GM12891 (cell line): ENCODE data around the gene MBOAT7.
A peak's percentile ranks its signal among the peaks of the same experiment; 100 is the strongest.
"Not testable (repeated sequence)": the region's sequence is repeated elsewhere in the genome, so short reads cannot be mapped to it uniquely, and the experiment has no call there.

Experiments used
- DNase-seq: peaks from one replicate; pipeline ENCODE4 v3.0.0; 2011; ENCODE audit warnings: low spot score; ENCODE audit not compliant: insufficient read length
- FAIRE-seq: peaks from 2 replicates; lab custom pipeline; 2011; peaks lifted over from hg19 to GRCh38; lab: Jason Lieb, UNC
- PAX5 ChIP-seq: IDR thresholded peaks from 2 replicates; pipeline ENCODE4 v1.6.1; 2011; ENCODE audit warnings: low read length, moderate library complexity, mild to moderate bottlenecking; ENCODE audit not compliant: insufficient read depth, severe bottlenecking
- POLR2A ChIP-seq: IDR thresholded peaks from 2 replicates; pipeline ENCODE4 v1.6.1; 2011; ENCODE audit warnings: low read depth, low read length, control low read depth
- POLR2AphosphoS5 ChIP-seq: IDR thresholded peaks from 2 replicates; pipeline ENCODE4 v1.6.1; 2011; ENCODE audit warnings: low read depth, low read length, control low read depth
- POU2F2 ChIP-seq: IDR thresholded peaks from 2 replicates; pipeline ENCODE4 v1.6.1; 2011; ENCODE audit warnings: low read depth, mild to moderate bottlenecking, control low read depth, low read length, moderate library complexity
- SPI1 ChIP-seq: IDR thresholded peaks from 2 replicates; pipeline ENCODE4 v1.6.1; 2011; ENCODE audit warnings: low read depth, low read length, control low read depth
- TAF1 ChIP-seq: IDR thresholded peaks from 2 replicates; pipeline ENCODE4 v1.6.1; 2011; ENCODE audit warnings: low read depth, low read length, control low read depth

The MBOAT7 gene

DNA sequence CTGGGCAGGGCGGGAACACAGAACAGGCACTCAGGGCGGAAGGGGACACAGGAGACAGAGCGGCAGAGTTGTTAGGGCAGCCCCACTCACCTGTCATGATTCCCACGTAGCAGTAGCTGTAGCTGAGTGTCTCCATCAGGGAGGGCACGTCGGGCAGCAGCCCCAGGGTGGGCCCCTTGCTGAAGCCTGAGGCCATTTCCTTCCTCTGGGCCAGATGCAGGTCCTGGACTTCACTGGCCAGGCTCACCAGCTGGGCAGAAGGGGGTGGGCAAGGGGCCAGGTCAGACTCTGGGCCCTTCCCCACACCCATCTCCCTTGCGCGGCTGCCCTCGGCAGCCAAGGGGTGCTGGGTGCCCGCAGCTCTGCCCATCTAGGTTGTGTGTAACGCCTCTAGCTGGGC, 5.9 kb downstream of the MBOAT7 start:
- DNase-seq (no peak), FAIRE-seq (no peak)
- no peak for TF ChIP-seq TAF1
- TF ChIP-seq SPI1 = no peak
- no peak for TF ChIP-seq POU2F2
- TF ChIP-seq POLR2AphosphoS5 = no peak
- TF ChIP-seq PAX5 = no peak

DNA sequence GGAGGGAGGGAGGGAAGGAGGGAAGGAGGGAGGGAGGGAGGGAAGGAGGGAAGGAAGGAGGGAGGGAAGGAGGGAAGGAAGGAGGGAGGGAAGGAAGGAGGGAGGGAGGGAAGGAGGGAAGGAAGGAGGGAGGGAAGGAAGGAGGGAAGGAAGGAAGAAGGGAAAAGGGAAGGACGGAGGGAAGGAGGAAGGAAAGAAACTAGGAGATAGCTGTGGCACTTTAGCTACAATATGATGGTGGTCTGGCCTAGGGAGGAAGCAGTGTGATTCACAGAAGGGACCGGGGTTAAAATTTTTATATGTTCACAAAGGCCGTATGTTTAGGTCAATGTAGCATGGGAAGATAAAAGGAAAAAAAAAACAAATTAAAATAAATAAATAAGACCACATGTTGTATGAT, 7.5 kb downstream of the MBOAT7 start:
- not testable (repeated sequence) for DNase-seq, FAIRE-seq

DNA sequence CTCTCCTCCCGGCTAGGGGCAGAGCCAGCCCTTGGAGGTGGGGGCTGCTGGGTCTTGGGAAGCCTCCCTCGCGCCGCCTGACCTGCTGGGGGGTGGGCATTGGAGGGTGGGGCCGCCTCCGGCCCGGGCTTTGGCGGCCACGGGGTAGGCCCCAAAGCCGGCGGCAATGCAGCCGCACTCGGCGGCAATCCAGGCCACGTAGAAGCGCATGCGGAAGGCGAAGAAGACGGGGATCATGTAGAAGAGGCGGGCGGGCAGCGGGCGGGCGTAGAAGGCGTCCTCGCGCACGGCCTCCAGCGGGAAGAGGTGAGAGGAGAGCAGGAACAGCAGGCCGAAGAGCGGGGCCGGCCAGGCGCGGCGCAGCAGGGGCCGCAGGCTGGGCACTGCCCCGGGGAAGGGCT, 8.7 kb downstream of the MBOAT7 start:
- no peak for FAIRE-seq

DNA sequence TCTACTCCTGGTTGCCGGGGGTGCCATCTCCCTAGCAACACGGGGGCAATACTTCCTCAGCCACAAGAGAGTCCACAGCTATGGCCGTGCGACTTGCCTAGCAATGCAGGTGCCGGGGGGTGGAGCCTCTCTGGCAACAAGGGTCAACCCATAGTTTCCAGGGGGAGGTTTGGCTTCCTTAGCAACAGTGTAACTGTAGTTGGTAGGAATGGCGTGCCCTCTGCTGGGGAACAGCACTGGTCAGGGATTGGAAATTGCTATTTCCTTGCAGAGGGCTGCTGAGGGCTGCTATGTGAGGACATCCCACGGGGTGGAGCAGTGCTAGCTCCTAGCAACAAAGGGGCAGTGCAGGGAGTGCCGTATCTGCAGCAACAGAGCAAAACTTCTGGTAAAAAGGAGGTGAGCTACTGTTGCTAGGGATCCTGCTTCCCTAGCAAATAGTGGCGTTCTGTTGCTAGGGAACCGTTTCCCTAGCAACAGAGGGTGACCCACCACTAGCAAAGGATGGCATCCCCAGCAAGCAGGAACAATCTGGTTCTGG, 9.4 kb downstream of the MBOAT7 start:
- FAIRE-seq (no peak), DNase-seq (no peak)
- TF ChIP-seq POLR2AphosphoS5 (no peak), POU2F2 (no peak), PAX5 (no peak), SPI1 (no peak), TAF1 (no peak), POLR2A (no peak)

More for the DNA sequence above, 8.7 kb downstream of the MBOAT7 start:
- TF ChIP-seq POU2F2 (no peak), PAX5 (no peak), POLR2A (no peak), TAF1 (no peak), SPI1 (no peak), POLR2AphosphoS5 (no peak)
- no peak for DNase-seq

DNA sequence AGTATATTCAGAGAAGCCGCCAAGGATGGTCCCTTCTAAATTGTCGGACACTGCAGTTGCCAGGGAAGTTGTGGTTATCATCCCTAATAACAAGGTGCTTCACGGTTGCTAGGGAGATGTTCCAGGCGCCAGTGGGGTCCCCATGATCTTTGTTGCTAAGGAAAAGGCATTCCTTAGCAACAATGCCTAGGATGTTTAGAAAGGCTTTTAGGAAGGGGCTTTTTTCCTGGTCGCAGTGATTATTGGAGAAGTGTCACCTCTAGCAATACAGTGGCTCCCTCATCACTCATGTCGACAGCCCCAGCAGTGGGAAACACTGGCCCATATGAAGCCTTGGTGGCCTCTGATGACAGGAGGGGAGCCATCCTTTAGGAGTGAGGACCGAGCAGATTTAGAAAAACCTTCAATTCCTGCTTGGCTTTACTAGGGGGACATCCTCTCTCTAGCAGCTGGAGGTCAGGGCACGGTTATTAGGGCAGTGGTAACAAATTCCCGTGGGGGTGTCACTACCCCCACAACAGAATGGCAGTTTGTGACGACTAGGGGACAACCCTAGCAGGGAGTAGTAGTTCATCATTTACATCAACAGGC, 10.0 kb downstream of the MBOAT7 start:
- TF ChIP-seq POU2F2 (no peak), POLR2AphosphoS5 (no peak), TAF1 (no peak), POLR2A (no peak), PAX5 (no peak), SPI1 (no peak)
- FAIRE-seq (no peak), DNase-seq (no peak)

DNA sequence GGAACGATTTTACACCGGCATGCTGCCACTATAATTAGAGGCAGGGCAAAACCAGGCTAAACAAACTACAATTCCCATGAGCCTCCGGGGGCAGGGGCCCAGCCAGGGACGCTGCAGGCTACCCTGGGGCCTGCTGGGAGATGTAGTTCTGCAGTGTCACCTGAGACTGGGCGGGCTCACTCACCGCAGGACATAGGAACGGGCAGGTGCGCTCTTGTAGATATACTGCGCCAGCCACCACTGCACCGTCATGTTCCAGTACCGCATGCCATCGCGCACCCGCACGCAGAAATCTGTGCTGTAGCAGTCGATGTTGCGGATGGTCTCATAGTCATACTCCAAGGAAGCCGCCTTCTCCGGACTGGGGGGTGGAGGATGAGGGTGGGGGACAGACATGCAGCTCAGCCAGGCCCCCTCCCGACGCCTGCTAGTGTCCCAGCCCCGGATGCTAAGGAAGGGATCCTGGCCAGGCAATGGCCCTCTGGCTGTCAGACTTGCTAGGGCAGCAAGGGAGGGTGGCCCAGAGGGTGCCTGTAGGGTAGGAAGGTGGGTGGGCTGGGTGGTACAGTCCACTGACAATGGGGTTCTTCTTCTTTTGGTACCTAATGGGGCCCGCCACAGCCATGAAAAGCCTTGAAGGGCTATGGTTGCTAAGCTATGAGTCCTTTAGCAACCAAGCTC, 10.7 kb downstream of the MBOAT7 start:
- DNase-seq (no peak), FAIRE-seq (no peak)
- TF ChIP-seq SPI1 (no peak), POLR2A (no peak), POLR2AphosphoS5 (no peak), POU2F2 (no peak), PAX5 (no peak), TAF1 (no peak)

DNA sequence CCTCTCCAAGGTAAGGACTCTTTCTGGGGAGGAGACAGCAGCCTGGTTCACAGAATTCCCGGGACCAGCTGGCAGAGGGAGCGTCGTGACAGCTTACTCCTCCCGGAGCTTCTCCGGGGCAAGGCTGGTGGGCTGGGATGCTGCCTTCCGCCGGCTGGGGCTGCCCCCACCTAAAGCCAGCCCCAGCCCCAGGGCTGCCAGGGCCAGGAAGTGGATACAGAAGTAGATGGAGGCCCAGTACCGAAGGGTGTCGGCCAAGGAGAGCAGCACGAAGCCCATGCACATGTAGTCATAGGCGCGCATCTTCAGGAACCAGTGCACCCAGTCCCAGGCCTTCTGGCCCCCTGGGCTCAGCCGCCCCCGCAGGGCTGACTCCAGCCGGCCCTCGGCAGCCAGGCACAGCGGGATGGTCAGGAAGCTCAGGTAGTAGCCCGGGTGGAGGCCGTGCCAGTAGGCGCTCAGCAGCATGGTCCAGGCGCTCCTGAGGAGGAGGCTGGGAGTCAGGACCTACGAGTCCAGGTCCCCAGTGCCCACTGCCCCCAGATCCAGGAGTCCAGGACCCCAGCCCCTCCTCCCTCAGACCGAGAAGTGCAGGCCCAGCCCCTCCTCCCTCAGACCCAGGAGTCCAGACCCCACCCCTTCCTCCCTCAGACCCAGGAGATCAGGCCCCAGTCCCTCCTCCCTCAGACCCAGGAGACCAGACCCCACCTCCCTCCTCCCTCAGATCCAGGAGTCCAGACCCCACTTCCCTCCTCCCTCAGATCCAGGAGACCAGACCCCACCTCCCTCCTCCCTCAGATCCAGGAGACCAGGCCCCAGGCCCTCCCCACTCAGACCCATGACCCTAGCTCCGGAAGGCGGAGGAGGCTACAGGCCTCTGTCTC, 15.2 kb downstream of the MBOAT7 start:
- TF ChIP-seq SPI1 = no peak
- no peak for FAIRE-seq

DNA sequence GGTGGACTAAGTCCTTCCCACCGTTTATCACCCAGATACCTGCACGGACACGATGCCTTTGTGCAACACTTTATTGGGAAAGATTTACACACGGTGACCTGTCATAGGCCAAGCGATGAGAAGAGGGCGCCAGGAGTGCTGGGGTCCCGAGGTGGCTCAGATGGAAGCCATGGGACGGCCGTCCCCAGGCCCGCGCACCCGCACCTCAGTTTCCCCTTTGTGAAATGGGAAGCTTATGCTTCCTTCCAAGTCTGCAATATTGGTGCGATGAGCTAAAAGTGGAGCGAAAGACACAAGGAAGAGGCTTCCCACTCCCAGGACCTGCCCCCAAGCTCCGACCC, 16.1 kb downstream of the MBOAT7 start:
- TF ChIP-seq POLR2AphosphoS5 (no peak), POU2F2 (no peak), TAF1 (no peak), PAX5 (no peak), POLR2A (no peak)
- FAIRE-seq (no peak), DNase-seq (no peak)

More for the DNA sequence above, 15.2 kb downstream of the MBOAT7 start:
- no peak for DNase-seq

DNA sequence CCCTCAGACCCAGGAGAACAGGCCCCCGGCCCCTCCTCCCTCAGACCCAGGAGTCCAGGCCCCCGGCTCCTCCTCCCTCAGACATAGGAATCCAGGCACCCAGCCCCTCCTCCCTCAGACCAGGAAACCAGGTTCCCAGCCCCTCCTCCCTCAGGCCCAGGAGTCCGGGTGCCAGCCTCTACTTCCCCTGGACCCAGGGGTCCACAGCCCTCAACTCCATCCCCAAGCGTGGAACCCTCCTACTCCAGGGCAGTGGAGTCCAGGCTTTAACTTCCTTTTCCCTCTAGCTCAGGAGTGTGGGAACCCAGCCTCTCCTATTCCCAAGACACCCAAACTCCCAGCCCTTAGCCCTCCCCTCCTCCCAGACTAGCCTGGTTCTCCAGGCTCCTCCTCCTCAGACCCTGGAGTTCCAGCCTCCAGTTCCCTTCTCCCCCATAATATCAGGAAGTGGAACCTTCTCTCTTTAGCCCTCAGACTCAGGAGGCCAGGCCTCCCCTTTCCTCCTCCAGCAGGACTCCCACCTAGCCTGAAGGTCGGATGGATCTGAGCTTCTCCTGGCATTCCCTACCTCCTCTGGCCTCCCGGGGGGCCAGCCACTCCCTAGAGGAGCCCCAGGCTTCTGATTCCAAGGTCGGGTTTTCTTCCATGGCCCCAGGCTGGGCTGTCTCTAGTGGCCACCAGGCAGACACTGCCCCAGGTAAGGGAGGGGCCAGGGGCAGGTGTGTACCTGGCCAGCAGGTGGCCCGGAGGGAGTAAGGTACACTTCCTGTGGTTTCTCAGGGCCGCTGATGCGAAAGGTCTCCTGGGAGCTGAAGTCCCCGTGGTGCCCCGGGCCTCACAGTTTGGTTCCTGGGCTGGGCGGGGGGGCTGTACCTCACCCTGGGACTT, 16.7 kb downstream of the MBOAT7 start, which contains the start of gene TMC4:
Gene TMC4 (minus strand): TSS at position 690 of the 888 bp plus-strand sequence. CDS start 43 bp downstream, at position 647.
- no peak for FAIRE-seq
- DNase-seq = no peak
- TF ChIP-seq SPI1 (0 out of 2 replicates have a peak, but pooled peaks have one; percentile 6), POLR2A (no peak), PAX5 (no peak), POLR2AphosphoS5 (no peak)

DNA sequence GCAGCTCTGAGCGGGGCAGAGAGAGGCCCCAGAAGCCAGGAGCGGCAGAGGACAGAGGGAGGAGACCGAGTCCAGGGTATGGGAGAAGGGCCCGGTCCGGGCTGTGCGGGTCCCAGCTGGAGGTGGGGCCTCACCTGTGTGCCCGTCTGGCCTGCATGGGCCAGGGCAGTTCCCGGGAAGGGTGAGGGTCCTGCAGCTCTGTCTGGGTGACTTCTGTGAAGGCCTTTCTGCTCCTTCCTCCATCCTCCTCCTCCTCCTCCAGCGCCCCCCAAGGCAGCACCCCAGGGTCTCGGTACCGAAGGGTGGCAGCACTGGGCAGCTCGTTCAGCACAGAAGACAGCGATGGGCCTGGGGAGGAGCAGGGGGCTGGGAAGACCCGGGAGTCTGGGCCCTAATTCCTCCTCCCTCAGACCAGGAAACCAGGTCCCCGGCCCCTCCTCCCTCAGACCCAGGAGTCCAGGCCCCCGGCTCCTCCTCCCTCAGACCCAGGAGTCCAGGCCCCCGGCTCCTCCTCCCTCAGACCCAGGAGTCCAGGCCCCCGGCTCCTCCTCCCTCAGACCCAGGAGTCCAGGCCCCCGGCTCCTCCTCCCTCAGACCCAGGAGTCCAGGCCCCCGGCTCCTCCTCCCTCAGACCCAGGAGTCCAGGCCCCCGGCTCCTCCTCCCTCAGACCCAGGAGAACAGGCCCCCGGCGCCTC, 17.5 kb downstream of the MBOAT7 start:
- not testable (repeated sequence) for DNase-seq, FAIRE-seq
